Esophagus mucosa (tissue), 1 donor: ENCODE results near the gene THSD4. TPM values are rescaled to one million over a fixed set of nuclear protein-coding genes. Genes with fewer than 3 reads are reported as not detected.
"Not testable (repeated sequence)": the region's sequence is repeated elsewhere in the genome, so short reads cannot be mapped to it uniquely, and the experiment has no call there.

Experiments
- ATAC-seq: fragments of 200-7000 bp; cut with Tn5 transposase; one replicate; pipeline ENCODE4 v1.9.1; 2020
- total RNA-seq: library from RNA; stranded (reverse); gene quantifications from one replicate; pipeline ENCODE4 v1.2.4, GENCODE V29; 2023
- donor health status: DM: yes; HTN: yes; CAD: no.

Gene THSD4
- total RNA-seq, 1 donor from 2014 or later, result 121 TPM

DNA sequence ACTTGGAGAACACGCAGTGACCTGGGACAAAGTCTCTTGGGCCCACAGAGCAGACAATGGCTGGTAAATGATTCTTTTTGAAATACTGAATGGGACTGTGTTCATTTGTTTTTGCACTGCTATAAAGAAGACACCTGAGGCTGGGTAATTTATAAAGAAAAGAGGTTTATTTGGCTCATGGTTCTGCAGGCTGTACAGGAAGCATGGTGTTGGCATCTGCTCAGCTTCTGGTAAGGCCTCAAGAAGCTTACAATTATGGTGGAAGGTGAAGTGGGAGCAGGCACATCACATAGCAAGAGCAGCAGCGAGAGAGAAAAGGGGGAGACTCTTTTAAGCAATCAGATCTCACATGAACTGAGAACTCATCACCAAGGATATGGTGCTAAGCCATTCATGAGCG lies 321.6 kb downstream of the THSD4 start:
- no peak for ATAC-seq

- ATAC-seq, result no peak
Observed at GRCh38 chr15:71437404-71437803, 322.1 kb downstream of the THSD4 start.

DNA sequence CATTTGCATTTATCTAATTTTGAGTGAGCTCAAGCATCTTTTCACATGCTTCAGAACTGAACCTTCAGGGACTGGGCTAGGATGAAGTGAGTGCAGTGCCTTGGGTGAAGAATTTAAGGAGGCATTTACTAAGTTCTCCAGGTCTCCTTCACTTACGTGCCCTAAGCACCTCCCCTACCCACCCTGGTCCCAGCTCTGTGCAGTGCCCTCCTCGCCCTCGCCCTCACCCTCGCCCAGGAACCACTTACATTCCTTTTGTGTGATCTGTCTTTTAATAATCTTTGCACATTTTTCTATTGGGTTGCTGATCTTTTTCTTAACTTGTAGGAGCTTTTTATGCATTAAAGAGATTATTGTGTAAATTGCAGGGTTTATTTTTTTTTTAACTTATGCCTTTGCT lies 322.6 kb downstream of the THSD4 start:
- ATAC-seq, result no peak

DNA sequence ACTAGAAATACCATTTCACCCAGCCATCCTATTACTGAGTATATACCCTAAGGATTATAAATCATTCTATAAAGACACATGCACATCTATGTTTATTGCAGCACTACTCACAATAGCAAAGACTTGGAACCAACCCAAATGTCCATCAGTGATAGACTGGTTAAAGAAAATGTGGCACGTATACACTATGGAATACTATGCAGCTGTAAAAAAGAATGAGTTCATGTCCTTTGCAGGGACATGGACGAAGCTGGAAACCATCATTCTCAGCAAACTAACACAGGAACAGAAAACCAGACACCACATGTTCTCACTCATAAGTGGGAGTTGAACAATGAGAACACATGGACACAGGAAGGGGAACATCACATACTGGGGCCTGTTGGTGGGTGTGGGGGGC lies 324.2 kb downstream of the THSD4 start:
- not testable (repeated sequence) for ATAC-seq

DNA sequence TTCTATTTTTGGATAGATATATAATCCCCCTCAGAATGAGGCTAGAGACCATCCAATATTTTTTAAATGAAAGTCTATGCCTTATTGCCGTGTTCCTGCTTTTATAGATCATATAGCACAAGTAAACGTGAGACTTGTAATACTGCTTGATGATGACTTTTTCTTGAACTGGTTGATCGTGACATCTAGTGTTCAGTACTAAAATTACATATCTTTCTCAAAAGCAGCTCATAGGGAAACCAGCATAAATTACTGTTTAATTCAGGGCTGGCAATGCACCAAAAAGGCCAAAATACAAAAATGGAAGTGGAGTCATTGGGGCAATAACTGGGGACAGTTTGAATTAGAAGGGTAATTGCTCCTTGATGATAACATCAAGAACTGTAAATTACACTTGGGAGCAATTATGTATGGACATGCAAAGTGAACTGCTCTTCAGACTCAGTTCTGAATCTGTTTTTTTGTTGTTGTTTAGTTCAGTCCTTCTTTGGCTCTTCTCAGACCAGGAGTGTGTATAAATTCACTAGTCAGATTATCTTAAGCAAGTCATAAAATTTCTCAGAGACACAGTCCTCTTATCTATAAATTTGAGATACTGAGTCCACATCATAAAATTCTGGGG lies 325.3 kb downstream of the THSD4 start:
- no peak for ATAC-seq

DNA sequence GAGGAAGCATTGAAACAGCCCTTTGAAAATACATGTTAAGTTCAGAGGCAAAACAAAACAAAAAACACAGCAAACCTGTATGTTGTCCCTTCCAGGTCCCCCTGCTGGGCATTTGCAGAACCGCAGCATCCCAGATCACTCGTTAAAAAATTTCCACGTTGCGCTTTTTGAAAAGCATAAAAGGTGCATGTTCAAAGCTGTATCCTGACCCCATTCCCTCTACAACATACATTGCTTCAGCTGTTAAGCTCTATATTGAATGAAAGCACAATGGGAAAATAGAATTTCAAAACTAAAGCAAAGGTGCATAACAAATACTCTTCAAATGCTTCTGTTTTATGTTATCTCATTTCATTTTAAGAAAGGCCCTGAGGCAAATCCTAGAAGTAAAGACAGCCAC lies 328.3 kb downstream of the THSD4 start:
- no peak for ATAC-seq

DNA sequence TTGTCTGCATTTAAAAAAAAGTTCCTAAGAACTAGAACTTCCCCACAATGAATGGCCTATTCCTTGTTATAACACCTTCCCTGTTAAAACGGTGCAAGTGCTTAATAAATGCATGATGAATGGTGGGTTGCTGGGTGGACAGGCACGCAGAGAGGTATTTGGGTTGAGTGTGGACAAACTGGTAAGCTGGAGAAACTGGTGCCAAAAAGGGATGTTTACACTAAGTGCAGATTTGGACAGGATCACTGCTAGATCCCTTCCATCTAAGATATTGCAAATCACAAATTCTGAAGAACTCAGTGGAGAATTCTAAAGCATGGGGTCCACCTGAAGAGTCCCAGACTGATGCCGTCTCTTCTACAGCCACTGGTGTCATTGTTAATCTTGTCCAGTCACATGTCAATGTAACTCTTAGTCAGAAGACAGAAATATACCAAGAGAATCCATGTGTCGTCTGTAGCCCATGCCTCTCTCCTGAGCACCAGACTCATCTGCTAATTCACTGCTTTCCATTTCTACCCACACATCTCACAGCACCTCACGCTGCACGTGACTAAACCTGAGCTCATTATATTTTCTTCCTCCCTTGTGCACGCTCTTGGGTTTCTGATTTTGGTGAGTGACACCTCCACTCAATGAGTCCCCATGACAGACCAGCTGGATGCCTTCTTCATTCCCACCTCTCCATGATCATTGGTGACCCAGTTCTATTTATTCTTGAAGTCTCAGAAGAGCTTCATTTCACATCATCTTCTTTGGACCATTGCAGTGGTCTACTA lies 328.9 kb downstream of the THSD4 start:
- no peak for ATAC-seq

DNA sequence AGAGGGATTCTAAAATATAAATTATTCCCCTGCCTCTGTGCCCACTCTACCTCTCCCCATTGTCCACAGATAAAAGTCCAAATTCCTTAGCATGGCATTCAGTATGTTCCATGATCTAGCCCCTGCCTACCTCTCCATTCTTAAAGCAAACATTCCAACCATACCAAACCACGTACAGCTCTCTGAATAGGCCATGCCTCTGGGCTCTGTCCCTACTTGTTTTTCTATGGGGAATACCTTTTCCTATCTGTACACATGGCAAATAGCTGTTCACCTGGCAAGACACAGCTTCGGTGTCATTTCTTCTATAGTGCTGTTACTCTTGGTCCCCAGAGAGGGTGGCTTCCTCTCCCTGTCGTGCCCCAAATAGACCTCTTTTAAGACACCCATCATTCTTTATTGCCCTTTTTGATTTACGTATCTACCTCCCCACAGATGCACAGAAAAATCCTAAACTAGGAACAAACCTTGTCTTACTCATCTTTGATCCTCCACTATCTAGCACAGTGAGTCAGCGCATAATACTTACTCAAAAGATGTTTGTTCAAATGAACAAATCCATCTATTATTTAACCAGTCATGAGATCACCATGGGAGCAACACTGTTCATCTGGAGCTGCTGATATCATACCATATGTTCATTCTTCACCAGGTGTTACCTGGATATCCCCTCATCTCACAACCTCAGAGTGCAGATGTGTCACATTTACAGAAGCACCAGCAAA lies 329.8 kb downstream of the THSD4 start:
- peak; percentile 58 for ATAC-seq

- ATAC-seq, result peak; percentile 82
Observed at GRCh38 chr15:71447328-71448250, 332.3 kb downstream of the THSD4 start.

GRCh38 chr15:71448688-71449114 lies 333.4 kb downstream of the THSD4 start:
- ATAC-seq, result peak; percentile 43

DNA sequence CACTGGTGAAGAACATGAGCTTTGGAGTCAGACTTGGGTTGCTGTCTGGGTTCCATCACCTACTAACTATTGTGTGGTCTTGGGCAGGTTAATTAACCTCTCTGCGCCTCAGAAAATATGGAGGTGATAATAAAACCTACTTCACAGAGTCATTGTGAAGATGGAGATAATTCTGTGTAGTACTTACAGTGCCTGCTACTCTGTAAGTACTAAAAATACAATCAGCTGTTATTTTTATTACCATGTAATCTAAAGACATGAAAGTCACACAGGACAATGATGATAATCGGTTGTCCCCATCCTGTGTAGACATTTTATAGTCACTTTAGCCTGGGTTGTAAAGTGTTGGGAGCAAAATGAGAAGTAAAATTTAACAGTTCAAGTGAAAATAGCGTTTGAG lies 334.1 kb downstream of the THSD4 start:
- no peak for ATAC-seq

DNA sequence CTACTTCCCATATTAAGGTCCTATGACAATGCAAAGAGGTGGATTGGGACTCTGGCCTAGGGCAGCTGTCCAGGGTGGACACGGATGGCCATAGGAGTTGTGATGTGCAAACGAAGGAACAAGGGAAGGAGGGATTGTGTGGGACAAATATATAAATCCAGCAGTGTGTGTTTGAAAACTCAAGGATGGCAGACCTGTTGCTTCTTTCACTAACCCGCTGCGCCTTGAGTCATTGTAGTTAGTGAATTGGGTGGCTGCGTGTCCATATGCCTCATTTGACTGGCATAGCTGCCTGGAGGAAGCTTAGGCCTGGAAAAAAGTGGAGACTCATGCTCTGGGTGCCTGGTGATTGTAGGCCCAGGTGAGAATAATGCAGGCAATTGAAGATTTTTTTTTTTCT lies 334.7 kb downstream of the THSD4 start:
- no peak for ATAC-seq

DNA sequence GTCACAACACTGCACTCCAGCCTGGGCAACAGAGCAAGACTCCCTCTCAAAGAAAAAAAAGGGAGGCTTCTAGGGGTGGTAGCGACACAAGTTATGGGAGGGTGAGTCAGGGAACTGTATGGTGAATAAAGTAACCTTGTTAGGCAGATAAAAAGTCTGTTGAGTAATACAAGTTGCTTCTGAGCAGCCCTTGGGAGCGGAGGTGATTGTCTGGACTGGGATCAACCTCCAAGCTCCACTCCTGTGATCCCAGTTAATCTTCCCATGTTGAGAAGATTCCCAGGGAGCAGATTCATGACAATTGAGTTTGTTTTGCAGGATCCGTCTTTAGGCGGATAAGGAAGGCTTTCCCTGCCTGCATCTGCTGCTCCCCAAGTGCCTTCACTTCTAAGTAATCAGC lies 335.9 kb downstream of the THSD4 start:
- ATAC-seq, result peak; percentile 24

GRCh38 chr15:71452893-71453292 lies 337.6 kb downstream of the THSD4 start:
- ATAC-seq, result no peak

- ATAC-seq, result no peak
Observed at GRCh38 chr15:71454462-71454996, 339.3 kb downstream of the THSD4 start.

DNA sequence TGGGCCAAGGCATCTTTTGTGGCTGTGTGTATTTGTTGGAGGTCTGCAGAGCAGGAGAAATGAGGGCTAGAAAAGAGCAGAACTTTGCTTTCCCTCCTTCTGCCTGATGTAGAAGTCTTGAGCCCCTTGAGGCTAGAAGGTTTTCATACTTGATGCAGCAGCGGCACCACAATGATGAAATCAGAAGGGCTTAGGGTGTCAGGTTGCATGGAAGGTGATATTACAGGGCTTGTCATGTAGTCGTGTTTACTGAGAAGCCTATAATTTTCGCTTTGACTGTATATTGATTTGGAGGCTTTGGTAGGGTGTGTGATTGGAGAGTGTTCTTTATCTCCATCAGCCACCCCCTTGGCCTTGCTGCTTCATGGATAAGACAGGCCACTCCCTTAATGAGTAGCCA lies 339.8 kb downstream of the THSD4 start:
- peak; percentile 35 for ATAC-seq

- no peak for ATAC-seq
Observed at GRCh38 chr15:71455878-71456277, 340.6 kb downstream of the THSD4 start.

GRCh38 chr15:71456362-71456761 lies 341.1 kb downstream of the THSD4 start:
- ATAC-seq, result no peak

DNA sequence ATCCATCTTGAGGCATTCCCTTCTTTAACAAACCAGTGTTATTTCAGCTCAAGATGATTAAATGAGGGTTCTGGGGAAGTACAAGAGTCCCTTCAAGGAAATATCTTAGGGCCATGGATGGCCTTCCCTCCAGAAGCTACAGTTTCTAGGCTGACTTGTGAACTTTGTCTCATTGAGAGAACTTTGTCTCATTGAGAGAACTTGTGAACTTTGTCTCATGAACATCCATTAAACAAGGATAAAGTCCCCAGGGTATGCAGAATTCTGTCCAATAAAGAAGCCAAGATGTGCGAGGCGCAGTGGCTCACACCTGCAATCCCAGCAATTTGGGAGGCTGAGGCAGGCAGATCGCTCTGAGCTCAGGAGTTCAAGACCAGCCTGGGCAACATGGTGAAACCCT lies 341.5 kb downstream of the THSD4 start:
- ATAC-seq, result no peak

DNA sequence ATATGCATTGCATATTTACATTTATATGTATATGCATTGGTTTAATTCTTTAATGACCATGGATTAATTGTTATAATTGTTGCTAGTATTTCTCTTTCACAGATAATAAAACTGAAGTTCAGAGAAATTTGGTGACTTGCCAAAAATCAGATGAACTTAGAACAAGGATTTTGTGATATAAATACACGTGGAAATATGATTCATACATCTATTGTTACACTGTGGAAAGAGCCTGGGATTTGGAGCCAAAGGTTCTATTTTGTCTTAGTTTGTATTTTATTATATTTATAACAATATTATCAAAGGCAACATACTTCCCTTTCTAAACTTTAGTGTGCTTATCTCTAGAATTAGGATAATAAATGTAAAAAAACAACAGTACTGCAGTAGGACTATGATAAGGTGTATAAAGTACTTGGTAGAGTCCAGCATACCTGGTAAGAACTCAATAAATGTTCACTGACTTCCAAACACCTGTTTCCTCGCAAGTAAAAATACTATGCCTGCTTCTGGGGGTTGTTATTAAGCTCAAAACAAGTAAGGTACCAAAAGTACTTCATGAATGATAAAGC lies 342.9 kb downstream of the THSD4 start:
- ATAC-seq, result no peak

DNA sequence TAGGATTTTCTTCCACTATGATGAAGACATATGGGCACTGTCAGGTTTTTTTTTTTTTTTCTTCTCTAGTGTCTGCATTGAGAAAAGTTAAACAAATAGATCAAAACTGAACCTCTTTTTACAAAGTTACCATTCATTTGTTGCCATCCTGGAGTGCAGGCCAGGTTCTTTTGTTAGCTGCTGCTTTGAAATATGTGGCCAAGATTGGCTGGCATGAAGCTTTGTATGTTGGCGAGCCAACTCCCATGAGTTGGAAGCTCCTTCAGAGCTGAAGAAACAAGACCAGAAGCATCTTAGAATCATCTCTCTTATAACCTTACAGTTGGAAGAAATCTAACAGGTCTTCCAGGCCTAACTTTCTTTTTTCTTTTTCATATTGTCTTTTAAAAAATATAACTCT lies 346.5 kb downstream of the THSD4 start:
- no peak for ATAC-seq

GRCh38 chr15:71462638-71463037 lies 347.4 kb downstream of the THSD4 start:
- no peak for ATAC-seq
